ENCODE measurements around the gene CAPZB.

DNA sequence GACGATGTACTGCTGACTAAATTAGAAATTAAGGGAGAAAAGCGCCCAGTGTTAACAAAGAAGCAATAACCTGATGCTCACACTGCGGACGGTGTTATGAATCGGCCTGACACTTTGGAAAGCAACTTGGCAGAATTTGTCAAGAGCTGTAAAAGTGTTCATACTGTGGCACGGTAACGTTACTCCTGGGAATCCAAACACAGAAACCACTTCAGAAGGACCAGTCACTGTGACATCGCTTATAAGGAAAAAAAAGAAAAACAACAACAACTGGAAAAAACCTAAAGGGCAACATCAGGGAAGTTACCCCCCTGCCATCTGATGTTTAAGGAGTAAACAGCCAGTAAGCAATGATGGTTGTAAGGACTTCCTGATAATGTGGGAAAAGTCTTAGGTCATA lies 27.7 kb downstream of the CAPZB start:
- TF ChIP-seq RARB (CRISPR knock-in tag; IDR thresholded peaks at IDR 0.05), result no peak
- no peak for TF ChIP-seq ZFP30 (CRISPR knock-in tag; IDR thresholded peaks at IDR 0.05)

All from SK-N-SH treated with all-trans-retinoic acid at 6 μM for 48 hours (cell line).